Upper lobe of left lung (tissue), 4 donors: Measurements from ENCODE around the gene DMGDH.

Experiments
- CTCF ChIP-seq, 6 experiments: fragments of 450-650 bp in 4 of 6; fragments of 200-600 bp in 2 of 6; sonication (generic) in 2 of 6; IDR thresholded peaks; one replicate each; pipeline ENCODE4 v1.5.1; 2016 to 2019; ENCODE audit warnings: antibody characterized with exemption in 6 of 6
- POLR2A ChIP-seq, 4 donors: fragments of 450-650 bp; IDR thresholded peaks; one replicate each; pipeline ENCODE4 v1.5.1; 2016 to 2017; ENCODE audit warnings: antibody characterized with exemption in 4 of 4, mild to moderate bottlenecking in 2 of 4

- TF ChIP-seq POLR2A (IDR thresholded peaks at IDR 0.05) (no peak), CTCF (IDR thresholded peaks at IDR 0.05) (no peak)
Measured at GRCh38 chr5:79080804-79081203, 11.3 kb upstream of the DMGDH start.
